HL-60/S4 (cell line): Measurements from ENCODE around the gene KRT84.
"Not testable (repeated sequence)": the region's sequence is repeated elsewhere in the genome, so short reads cannot be mapped to it uniquely, and the experiment has no call there.

ENCODE experiments used
- in situ Hi-C: fragments of 300-500 bp; cut with MboI; formaldehyde crosslinking; loops from 2 replicates; pipeline ENCODE4 v1.14.3; 2022; ENCODE audit warnings: low sequenced_read_pairs

Gene KRT84

DNA sequence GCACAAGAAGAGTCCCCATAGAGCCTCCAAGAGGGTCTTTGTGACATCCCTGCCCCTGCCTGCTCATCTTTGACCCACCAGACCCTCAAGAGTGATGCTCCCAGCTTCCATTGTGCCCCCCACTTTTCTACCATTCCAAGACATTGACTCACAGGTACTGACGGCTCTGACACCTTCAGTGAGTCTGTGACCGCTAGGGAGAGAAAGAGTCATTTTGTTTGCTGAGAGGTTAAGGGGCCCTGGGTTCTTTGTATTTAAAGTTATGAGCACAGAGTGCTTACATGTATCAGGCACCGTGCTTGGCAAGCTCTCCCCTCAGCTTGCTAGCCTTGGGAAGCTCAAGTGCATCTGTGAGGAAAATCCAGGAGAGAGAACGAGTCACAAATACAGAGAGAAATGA is 27.8 kb upstream of the KRT84 start:
- in situ Hi-C loops, result no loop called here

DNA sequence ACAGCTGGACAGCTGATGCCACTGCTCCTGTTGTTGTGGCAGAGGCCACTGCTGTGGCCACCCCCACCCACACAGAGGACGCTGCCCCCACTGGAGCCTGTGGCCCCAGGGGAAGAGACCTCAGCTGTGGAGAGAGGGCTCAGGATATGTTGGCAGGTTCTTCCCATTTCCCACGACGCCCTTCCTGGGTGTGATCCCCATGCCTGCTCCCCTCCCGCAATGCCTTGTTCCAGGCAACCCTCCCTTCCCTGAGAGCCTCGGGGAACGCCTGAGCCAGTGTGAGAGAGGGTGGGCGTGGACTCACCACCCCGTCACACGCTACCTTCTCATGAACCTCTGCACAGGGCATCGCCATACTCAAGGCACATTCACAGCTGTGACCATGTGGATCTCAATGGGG is 26.4 kb upstream of the KRT84 start:
- in situ Hi-C loops, result no loop called here

DNA sequence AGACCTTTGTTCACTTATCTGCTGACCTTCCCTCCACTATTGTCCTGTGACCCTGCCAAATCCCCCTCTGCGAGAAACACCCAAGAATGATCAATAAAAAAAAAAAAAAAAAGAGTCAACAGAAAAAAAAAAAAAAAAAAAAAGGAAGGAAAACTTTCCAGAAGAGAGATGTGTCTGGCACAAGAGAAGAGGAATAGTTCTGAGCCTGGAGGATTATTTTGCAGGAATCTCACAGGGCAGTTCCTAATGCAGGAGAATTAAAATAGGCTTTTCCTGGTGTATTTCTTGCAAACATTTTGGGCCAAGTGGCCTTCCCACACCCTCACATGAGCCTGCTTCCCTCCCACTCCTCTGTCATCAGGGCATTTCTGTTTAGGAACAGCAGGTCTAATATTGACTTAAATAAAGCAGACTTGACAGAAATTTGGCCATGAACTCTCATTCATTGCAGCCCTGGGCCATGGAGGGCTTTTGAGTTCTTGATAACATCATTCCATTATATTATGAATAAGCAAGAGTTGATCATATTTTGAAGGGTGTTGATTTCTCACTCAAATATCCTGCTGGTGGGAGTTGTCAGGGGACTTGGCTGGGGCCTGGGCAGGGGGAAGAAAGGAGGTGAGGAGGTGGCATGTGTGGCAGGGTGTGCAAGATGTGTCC is 25.3 kb upstream of the KRT84 start:
- in situ Hi-C loops, result not testable (repeated sequence)

DNA sequence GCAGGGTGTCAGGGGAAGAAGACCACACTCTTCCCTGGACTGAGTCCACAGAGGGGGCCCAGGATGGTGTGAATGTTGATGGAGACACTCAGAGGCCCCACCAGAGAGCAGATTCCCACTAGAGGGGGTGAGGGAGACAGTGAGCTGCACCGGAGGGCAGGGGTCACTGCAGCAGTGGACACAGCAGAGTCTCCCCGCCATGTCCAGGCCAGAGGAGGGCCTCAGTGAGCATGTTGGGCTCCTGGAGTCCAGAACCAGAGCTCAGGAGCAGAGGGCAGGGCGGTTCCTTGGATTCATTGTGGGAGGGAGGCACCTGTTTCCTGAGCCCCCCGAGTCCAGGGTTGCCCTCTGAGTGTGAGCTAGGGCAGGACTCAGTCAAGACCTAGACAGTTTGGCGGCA is 22.5 kb upstream of the KRT84 start:
- in situ Hi-C loops, result no loop called here

DNA sequence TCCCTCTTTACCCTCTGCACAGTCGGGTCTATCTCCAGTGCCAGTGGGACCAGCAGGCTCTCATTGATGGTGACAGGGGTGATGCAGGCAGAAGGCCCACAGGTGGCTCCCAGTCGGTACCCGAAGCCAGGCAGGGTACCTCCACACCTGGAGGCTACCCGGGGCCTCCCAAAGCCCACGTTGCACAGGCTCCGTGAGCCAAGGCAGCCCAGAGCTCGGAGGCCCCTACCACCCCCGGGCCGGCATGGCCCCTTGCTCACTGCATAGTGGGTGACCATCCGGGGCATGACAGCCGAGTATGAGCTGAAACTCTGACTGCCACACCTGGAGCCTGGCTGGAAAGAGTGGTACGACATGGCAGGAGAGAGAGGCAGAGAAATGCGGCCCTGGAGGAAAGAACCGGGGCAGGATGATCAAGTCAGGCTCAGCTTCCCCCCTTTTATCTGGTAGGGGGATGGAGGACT is 20.5 kb upstream of the KRT84 start, which contains the start of gene KRT82:
Gene KRT82, minus strand, starts transcription at position 414 of the 464 bp plus-strand sequence. Its CDS starts 58 bp downstream, at position 356.
- in situ Hi-C loops, result no loop called here

DNA sequence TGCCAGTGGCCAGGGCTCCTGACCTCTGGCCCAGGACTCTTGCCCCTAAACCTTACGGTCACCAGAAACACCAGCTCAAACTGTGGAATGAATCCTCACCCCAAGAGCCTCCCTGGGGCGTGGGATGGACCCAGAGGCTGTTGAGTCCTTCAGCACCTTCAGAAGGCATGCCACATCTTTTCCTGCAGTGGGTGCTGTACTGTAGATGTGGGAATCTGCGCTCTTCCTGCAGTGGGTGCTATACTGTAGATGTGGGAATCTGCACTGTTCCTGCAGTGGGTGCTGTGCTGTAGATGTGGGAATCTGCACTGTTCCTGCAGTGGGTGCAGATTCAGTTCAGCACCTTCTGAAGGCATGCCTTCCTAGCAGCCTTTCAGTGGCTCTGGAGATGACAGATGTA is 19.5 kb upstream of the KRT84 start:
- in situ Hi-C loops, result no loop called here

DNA sequence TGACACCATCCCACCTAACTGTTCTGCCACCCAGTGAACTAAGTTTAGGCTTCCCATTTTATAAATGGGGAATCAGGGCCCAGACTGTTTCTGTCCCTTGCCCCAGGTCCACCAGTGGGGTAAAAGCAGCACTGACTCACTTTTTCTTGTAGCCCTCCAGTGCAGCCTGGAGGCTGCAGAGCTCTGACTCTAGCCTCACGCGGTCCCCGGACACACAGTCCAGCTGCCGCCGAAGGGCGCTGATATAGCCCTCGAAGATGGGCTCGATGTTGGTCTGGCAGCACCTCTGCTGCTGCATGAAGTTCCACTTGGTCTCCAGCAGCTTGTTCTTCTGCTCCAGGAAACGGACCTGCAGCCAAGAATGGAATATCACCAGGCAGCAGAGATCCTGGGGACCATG is 18.1 kb upstream of the KRT84 start:
- in situ Hi-C loops, result no loop called here

DNA sequence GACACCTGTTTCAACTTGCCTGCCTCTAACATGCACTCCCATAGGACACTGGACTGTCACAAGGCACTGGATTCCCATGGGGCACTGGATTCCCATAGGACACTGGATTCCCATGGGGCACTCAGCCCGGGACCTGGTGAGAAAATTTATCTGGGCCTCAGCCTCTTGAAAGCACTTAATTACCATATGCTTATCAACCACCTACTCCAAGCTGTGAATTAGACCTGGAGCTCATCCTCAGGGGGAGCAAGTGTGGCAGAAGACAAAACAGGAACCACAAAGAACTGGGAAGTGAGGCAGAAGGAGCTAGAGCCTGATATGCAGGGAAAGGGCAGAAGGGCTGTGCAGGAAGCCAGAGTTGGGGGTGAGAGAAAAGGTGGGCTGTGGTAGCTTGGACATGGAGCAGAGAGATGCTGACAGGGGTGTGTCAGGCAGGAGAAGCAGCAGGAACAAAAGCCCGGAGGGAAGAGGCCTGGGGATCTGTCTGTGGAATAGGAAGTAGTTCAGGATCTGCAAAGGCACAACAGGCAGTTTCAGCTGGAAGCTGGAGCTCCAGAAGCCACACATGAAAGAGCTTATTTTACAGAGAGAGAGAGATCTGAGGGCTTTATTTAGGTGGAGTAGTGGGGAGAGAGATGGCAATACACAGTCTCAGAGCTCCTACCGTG is 17.6 kb upstream of the KRT84 start:
- in situ Hi-C loops, result no loop called here

DNA sequence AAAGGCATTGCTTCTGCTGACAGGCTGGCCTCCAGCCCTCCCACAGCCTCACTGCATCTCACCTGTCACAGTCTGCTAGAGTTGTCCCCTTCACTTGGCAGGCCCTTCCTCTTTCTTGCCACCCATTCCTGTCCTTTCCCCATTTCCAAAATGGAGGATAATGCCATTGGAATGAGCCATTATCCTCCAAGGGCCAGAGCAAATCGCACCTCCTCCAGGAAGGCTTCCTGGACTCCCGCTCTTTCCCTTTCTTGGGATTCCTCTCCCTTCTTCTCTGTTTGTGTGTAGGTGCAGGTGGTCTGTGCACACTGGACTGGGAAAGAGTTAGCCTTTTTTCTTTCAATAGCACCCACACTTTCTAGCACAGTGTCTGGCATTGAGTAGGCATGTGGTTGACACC is 16.9 kb upstream of the KRT84 start:
- in situ Hi-C loops, result no loop called here

DNA sequence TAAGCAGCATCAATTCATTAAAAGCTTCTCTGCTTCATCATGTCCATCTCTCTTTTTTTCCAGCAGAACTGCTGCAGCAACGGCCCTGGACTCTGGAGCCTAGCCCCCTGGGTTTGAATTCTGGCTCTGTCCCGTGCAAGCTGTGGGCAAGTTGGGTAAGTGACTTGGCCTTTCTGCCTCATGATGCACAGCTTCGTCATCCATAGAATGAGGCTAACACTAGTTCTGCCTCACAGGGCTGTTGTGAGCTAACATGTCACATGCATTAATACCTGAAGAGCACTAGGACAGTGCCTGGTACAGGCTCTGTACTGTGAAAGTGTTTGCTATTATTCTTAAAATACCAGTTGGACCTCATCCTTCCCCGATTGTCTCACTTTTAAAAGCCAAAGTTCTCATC is 16.5 kb upstream of the KRT84 start:
- in situ Hi-C loops, result no loop called here

DNA sequence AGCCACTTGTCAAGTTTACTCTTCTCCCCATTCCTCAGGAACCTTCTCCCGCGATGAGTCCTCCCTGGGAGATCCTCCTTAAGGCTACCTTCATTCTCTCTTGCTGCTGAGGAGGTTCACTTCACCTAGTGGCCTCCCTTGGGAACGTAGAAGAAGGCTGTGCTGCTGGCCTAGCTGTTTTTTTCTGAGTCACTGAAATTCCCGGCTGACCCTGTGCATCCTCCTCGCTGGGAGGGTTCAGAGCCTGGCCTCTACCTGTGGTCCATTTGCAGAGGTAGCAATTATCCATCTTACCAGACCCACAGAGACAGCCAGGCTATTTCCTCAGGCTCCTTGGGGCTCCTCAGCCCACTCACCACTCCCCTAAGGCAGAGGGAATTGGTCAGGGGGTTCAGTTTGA is 16.1 kb upstream of the KRT84 start:
- in situ Hi-C loops, result no loop called here

DNA sequence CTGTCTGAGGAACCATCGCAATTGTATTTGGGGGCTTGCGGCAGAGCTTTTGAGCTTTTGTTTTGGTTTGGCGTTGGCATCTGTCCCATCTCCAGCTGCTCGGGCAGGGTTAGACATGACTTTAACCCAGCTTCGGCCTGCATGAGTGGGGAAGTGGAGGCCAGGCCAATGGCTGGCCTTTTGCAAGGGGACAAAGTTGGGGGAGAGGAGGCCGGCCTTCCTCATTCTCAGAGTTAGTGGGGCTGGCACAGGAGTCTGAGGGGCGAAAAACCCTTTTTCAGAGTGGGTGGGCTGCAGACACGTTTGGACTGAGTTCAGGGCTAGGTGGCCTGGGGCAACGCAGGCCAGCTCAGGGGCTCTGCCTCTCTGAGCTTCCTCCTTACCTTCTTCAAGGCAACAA is 15.5 kb upstream of the KRT84 start:
- in situ Hi-C loops, result no loop called here

DNA sequence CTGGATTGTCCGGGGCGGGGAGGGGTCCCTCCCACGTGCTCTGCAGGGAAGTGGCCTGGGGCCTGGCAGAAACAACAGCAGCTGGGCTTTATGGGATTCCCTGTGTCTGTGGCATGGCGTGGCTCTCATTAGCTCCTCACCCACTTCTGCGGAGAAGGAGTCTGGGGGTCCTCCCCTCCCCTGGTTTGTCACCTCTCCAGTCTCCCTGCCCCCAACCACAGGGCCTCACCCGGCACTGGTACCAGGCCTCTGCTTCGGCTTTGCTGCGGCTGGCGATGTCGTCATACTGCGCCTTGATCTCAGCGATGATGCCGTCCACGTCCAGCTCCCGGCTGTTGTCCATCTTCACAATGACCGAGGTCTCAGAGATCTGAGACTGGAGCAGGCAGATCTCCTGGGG is 14.3 kb upstream of the KRT84 start:
- in situ Hi-C loops, result loop anchor here (25.0 kb wide), 2 partner anchors 463 to 588 kb away; no protein-coding TSS in a partner anchor

DNA sequence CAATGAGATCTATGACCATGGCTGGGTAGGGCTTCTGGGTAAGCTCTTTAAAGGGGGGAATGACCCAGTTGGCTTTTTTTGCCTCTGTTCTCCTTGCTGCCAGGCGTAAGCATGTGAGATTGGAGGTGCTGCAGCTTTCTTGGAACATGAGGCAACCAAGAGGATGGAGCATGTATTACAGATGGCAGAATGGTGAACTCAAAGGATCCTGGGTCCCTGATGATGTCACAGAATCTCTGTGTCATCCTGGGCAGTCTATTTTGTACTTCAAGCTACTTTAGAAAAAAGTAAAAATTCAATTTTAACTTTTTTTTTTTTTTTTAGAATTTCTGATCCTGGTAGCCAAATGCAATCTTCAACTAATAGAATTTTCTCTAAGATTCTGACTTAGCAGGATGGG is 12.7 kb upstream of the KRT84 start:
- in situ Hi-C loops, result loop anchor here (25.0 kb wide), 2 partner anchors 464 to 589 kb away; no protein-coding TSS in a partner anchor

DNA sequence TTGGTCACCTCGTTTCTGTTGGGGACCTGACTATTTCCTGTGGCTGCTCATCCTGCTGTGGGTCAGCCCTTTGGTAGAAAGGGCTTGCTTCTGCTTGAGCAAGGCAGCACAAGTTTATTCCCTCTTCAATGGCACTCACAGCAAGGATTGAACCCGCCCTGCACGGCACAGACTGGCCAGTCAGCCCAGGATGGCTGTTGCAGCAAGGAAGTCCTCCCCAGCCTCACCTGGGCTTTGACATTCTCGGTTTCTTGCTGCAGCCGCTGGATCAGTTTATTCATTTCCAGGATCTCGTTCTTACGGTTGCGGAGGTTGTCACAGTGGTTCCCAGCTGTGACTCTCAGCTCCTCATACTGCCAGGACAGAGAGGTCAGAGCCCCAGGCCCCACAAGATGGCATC is 11.2 kb upstream of the KRT84 start:
- in situ Hi-C loops, result loop anchor here (25.0 kb wide), 2 partner anchors 466 to 591 kb away; no protein-coding TSS in a partner anchor

DNA sequence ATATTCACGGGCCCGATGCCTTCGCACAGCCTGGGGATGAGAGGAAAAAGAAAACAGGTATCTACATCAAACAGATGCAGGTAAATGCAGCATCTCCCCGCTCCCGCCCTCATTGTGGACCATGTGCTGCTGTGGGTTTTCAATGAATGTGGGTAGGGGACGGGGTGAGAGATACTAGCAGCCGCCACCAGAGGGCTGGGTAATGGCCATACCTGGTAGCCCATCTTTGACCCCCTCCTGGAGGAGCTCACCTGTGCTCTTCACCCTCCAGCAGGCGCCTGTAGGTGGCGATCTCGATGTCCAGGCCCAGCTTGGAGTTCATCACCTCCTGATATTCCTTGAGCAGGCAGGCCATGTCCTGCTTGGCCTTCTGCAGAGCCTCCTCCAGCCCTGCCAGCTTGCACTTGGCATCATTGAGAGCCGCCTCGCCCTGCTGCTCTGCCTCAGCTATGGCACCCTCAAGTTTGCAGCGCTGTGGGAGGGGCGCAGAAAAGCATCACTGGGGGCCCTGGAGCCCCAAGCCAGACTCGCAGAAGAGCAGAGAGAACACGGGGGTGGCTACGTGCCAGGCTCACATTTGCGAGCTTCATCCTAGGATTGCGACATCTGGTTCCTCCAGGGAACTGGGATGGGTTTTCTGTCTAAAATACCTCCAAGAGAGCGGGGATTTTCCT is 10.4 kb upstream of the KRT84 start:
- in situ Hi-C loops, result loop anchor here (25.0 kb wide), 2 partner anchors 466 to 591 kb away; no protein-coding TSS in a partner anchor

DNA sequence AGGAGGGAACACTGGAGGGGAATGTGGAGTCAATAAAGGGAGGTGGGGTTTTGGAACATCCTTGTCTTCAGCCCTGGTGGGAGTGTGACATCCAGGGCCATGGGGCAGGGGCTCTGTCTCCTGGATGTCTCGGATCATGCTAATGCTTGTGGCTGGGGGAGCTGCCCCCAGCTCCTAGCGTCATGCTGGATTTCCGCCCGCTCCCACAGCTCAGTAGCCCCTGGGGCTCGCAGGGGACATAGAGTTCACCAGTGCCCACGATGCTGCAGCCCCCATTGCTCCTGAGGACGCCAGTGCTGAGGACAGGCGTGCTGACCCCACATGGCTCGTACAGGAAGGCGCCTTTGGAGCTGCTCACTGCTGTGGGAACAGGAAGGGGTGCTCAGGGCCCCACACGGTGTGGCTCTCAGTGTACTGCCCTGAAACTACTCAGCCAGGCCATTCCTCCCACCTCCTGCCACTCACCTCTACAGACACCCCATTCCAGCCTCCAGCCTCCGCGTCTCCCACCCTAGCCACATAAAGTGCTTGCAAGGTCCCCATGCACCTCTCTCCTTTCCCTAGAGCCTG is 9.5 kb upstream of the KRT84 start:
- in situ Hi-C loops, result loop anchor here (25.0 kb wide), 2 partner anchors 467 to 592 kb away; no protein-coding TSS in a partner anchor

DNA sequence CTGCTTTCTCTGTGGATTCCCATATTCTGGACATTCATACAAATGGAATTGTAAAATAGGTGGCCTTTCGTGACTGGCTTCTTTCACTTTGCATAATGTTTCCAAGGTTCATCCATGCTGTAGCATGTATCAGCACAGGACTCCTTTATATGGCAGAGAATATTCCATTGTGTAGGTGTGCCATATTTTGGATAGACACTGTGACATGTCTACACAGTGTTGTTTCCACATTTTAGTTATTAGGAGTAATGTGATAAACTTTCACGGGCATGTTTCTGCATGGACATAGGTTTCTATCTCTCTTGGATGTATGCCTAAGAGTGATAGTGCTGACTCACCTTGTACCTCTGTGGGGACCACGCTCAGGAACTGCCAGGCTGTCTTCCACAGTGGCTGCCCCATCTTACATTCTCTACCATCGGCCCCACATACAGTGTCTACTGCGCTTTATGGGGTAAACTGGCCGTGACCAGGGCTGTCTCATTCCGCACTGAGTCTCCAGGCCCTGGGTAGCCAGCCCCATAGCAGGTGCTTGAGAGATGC is 7.1 kb upstream of the KRT84 start:
- in situ Hi-C loops, result loop anchor here (25.0 kb wide), 2 partner anchors 470 to 595 kb away; no protein-coding TSS in a partner anchor

DNA sequence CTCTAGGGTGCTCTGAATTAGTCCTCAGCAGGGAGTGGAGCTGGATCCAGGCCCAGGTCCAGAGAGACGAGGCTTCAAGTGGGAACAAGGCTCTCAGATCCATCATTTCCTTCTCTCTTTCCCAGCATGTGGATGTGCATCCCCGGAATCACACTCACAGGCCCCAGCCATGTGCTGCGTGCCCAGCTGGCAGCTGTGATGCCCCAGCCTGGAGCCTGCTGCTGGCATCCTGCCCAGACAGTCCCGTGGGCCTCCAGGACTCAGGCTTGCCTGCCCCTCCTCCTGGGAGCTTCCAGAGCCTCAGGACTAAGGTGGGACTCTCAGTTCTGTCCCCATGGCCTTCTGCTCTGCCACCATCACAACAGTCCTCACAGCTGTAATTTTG is 6.2 kb upstream of the KRT84 start:
- in situ Hi-C loops, result loop anchor here (25.0 kb wide), 2 partner anchors 471 to 596 kb away; no protein-coding TSS in a partner anchor

DNA sequence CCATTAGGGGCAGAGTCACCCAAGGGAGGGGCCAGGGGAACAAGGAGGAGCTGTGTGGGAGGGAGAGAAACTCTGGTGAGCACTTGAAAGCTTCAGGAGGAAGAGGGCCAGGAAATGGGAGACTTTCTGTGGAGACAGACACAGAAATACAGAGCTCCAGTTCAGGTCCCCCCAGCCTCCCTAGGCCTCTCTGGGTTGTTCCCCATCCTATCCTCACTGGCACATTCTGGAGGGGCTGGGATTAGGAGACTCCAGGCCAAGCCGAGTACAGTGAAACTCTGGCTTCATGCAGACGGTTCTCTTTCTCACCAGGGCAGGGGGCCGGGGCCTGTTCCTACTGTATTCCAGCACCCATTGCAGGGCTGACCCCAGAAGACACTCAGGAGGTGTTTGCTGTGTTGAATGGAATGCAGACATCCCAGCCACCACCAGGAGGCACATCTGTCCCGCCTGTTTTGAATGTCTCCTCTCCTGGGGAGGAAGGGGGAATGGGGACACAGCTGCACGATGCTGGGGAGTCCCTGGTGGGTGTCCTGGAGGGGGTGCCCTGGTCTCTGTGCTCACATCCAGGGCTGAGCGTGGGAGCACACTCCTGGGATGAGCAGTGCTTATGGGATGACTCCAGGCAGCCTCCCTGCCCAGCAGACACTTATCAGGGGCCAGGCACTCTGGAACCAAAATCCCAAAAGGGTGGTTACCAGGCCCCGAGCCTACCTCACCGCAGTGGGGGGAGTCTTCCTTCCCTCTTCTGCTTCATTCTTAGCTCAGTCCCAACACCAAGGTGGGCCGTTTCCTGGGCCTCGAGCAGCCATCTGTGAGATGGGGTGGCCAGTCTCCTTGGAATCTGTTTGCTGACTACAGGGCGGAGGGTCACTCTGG is 5.5 kb upstream of the KRT84 start:
- in situ Hi-C loops, result loop anchor here (25.0 kb wide), 2 partner anchors 471 to 596 kb away; no protein-coding TSS in a partner anchor
